ENCODE results near the gene PPP1R37. TPM values are rescaled to one million over a fixed set of nuclear protein-coding genes. Genes with fewer than 3 reads are reported as not detected.
A peak's percentile ranks its signal among the peaks of the same experiment; 100 is the strongest.

Gene PPP1R37
- total and polyA plus RNA-seq, 2 of the 13 experiments (the other 11 are each of a cell fraction or from before 2014, with no cell fraction given): 9.0 to 14.3 TPM

DNA sequence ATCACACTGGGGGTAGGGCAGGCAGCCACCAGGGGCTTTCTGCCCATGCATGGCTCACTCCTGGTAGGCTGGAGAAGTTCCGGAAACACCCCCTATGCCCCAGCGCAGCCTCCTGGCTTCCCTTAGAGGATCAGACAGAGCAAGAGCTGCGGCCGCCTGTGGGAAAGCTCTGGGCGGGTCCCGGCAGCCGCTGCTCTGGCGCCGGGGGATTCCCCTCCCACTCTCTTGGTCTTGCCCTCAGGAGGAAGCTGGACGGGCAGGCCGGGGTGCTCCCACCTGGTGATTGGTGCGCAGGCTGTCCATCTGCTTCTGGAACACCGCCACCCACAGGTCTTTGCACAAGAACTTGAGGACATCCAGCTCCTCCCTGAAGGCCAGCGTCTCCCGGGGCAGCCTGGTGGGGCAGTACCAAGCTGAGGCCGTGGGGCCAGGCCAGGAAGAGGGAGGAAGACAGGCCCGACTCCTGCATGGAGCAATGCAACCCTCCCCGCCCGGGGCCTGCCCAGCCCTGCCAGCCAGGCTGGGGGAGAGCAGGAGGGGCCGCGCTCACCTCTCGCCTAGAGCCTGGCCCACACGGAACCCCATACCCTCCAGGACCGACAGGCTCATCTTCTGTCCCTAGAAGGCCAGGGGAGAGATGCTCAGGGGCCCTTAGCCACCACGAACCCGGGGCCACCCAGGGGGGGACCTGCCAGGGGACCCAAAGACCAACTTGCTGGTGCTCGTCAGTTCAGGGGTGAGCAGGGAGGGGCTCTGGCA is 71.8 kb downstream of the PPP1R37 start (continued):
- TF ChIP-seq, protein P1, sequence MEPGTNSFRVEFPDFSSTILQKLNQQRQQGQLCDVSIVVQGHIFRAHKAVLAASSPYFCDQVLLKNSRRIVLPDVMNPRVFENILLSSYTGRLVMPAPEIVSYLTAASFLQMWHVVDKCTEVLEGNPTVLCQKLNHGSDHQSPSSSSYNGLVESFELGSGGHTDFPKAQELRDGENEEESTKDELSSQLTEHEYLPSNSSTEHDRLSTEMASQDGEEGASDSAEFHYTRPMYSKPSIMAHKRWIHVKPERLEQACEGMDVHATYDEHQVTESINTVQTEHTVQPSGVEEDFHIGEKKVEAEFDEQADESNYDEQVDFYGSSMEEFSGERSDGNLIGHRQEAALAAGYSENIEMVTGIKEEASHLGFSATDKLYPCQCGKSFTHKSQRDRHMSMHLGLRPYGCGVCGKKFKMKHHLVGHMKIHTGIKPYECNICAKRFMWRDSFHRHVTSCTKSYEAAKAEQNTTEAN (CRISPR knock-in tag; conservative IDR thresholded peaks at IDR 0.05): no peak
- TF ChIP-seq, protein P2, sequence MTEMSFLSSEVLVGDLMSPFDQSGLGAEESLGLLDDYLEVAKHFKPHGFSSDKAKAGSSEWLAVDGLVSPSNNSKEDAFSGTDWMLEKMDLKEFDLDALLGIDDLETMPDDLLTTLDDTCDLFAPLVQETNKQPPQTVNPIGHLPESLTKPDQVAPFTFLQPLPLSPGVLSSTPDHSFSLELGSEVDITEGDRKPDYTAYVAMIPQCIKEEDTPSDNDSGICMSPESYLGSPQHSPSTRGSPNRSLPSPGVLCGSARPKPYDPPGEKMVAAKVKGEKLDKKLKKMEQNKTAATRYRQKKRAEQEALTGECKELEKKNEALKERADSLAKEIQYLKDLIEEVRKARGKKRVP (CRISPR knock-in tag; IDR thresholded peaks at IDR 0.05): no peak
- TF ChIP-seq SAFB2 (CRISPR knock-in tag; IDR thresholded peaks at IDR 0.05; ENCODE audit: borderline replicate concordance, low read depth): no peak
- TF ChIP-seq, protein P3, sequence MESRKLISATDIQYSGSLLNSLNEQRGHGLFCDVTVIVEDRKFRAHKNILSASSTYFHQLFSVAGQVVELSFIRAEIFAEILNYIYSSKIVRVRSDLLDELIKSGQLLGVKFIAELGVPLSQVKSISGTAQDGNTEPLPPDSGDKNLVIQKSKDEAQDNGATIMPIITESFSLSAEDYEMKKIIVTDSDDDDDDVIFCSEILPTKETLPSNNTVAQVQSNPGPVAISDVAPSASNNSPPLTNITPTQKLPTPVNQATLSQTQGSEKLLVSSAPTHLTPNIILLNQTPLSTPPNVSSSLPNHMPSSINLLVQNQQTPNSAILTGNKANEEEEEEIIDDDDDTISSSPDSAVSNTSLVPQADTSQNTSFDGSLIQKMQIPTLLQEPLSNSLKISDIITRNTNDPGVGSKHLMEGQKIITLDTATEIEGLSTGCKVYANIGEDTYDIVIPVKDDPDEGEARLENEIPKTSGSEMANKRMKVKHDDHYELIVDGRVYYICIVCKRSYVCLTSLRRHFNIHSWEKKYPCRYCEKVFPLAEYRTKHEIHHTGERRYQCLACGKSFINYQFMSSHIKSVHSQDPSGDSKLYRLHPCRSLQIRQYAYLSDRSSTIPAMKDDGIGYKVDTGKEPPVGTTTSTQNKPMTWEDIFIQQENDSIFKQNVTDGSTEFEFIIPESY (CRISPR knock-in tag; IDR thresholded peaks at IDR 0.05): no peak
- no peak for TF ChIP-seq HNRNPUL1 (IDR thresholded peaks at IDR 0.05; ENCODE audit: low read depth, low read length)
- TF ChIP-seq NCOR1 (IDR thresholded peaks at IDR 0.05; ENCODE audit: borderline replicate concordance, low read length): no peak
- peak; percentile 44; the same call in 1 of the 2 replicates for TF ChIP-seq TAF1 (CRISPR knock-in tag; IDR thresholded peaks at IDR 0.05)
- TF ChIP-seq, protein P4, sequence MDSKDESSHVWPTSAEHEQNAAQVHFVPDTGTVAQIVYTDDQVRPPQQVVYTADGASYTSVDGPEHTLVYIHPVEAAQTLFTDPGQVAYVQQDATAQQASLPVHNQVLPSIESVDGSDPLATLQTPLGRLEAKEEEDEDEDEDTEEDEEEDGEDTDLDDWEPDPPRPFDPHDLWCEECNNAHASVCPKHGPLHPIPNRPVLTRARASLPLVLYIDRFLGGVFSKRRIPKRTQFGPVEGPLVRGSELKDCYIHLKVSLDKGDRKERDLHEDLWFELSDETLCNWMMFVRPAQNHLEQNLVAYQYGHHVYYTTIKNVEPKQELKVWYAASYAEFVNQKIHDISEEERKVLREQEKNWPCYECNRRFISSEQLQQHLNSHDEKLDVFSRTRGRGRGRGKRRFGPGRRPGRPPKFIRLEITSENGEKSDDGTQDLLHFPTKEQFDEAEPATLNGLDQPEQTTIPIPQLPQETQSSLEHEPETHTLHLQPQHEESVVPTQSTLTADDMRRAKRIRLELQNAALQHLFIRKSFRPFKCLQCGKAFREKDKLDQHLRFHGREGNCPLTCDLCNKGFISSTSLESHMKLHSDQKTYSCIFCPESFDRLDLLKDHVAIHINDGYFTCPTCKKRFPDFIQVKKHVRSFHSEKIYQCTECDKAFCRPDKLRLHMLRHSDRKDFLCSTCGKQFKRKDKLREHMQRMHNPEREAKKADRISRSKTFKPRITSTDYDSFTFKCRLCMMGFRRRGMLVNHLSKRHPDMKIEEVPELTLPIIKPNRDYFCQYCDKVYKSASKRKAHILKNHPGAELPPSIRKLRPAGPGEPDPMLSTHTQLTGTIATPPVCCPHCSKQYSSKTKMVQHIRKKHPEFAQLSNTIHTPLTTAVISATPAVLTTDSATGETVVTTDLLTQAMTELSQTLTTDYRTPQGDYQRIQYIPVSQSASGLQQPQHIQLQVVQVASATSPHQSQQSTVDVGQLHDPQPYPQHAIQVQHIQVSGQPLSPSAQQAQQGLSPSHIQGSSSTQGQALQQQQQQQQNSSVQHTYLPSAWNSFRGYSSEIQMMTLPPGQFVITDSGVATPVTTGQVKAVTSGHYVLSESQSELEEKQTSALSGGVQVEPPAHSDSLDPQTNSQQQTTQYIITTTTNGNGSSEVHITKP (CRISPR knock-in tag; IDR thresholded peaks at IDR 0.05; ENCODE audit: low read depth): peak; percentile 82
- TF ChIP-seq, protein P5, sequence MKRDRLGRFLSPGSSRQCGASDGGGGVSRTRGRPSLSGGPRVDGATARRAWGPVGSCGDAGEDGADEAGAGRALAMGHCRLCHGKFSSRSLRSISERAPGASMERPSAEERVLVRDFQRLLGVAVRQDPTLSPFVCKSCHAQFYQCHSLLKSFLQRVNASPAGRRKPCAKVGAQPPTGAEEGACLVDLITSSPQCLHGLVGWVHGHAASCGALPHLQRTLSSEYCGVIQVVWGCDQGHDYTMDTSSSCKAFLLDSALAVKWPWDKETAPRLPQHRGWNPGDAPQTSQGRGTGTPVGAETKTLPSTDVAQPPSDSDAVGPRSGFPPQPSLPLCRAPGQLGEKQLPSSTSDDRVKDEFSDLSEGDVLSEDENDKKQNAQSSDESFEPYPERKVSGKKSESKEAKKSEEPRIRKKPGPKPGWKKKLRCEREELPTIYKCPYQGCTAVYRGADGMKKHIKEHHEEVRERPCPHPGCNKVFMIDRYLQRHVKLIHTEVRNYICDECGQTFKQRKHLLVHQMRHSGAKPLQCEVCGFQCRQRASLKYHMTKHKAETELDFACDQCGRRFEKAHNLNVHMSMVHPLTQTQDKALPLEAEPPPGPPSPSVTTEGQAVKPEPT (CRISPR knock-in tag; IDR thresholded peaks at IDR 0.05; ENCODE audit: low read depth): no peak
- TF ChIP-seq ZFP41 (CRISPR knock-in tag; IDR thresholded peaks at IDR 0.05; ENCODE audit: borderline replicate concordance): no peak
- no peak for TF ChIP-seq MED1 (CRISPR knock-in tag; IDR thresholded peaks at IDR 0.05)
- no peak for TF ChIP-seq THYN1 (CRISPR knock-in tag; IDR thresholded peaks at IDR 0.05; ENCODE audit: borderline replicate concordance, low read depth)
- TF ChIP-seq ZNF225 (CRISPR knock-in tag; IDR thresholded peaks at IDR 0.05): no peak
- no peak for TF ChIP-seq ZEB1 (IDR thresholded peaks at IDR 0.05; ENCODE audit: insufficient replicate concordance, low read depth)
- no peak for TF ChIP-seq PHF20 (CRISPR knock-in tag; IDR thresholded peaks at IDR 0.05)
- TF ChIP-seq, protein P6, sequence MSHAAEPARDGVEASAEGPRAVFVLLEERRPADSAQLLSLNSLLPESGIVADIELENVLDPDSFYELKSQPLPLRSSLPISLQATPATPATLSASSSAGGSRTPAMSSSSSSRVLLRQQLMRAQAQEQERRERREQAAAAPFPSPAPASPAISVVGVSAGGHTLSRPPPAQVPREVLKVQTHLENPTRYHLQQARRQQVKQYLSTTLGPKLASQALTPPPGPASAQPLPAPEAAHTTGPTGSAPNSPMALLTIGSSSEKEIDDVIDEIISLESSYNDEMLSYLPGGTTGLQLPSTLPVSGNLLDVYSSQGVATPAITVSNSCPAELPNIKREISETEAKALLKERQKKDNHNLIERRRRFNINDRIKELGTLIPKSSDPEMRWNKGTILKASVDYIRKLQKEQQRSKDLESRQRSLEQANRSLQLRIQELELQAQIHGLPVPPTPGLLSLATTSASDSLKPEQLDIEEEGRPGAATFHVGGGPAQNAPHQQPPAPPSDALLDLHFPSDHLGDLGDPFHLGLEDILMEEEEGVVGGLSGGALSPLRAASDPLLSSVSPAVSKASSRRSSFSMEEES (CRISPR knock-in tag; IDR thresholded peaks at IDR 0.05): no peak
- TF ChIP-seq ZNF121 (CRISPR knock-in tag; IDR thresholded peaks at IDR 0.05): no peak

Measured in HepG2 (cell line).